GM18517 (cell line): ENCODE results near the gene ZMYND8.
"Not testable (repeated sequence)": the region's sequence is repeated elsewhere in the genome, so short reads cannot be mapped to it uniquely, and the experiment has no call there.

ENCODE experiments used
- ATAC-seq: cut with Tn5 transposase; IDR thresholded peaks from one replicate; pipeline ENCODE4 v1.9.1; 2021; ENCODE audit warnings: mild to moderate bottlenecking, moderate library complexity; ENCODE audit not compliant: unreplicated experiment

Gene ZMYND8

DNA sequence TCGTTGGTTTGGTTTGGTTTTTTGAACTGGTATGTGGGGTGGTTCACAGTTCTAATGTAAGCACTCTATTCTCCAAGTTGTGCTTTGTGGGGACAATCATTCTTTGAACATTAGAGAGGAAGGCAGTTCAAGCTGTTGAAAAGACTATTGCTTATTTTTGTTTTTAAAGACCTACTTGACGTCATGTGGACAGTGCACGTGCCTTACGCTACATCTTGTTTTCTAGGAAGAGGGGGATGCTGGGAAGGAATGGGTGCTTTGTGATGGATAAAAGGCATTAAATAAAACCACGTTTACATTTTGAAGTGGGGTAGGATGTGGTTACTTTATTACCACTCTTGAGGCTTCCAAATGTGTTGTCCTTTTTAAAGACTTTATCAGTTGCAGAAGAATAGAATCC is 168.0 kb downstream of the ZMYND8 start:
- no peak for ATAC-seq

DNA sequence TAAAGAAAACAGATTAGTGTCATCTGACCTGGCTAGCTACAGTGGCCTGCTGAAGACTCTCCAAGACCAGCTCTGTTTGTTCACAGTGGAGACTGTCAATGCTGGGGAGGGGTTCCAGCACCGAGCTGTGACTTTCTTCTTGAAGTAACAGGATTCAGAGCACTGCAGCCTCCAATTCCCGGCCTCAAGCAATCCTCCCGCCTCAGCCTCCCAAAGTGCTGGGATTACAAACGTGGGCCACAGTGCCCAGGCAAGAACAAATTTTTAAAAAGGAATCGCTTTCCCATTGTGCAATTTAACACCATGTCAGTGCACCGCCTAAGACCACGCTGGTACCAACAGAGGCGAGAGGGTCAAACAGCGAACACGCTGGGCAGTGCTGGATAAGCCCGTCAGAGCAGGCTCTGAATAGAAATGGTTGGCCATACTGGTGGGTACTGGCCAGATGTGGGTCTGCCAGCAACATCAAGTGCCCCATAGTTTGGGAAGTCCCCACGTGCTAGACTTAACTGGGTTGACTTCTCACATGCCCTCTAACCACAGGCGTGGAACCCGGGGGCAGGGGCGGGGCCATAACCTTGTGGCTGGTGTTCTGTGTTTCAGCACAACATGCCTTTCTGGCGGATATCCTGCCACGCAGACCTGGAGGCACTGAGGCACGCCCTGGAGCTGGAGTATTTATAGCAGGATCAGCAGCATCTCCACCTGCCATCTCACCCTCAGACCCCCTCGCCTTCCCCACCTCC is 168.9 kb downstream of the ZMYND8 start:
- no peak for ATAC-seq

DNA sequence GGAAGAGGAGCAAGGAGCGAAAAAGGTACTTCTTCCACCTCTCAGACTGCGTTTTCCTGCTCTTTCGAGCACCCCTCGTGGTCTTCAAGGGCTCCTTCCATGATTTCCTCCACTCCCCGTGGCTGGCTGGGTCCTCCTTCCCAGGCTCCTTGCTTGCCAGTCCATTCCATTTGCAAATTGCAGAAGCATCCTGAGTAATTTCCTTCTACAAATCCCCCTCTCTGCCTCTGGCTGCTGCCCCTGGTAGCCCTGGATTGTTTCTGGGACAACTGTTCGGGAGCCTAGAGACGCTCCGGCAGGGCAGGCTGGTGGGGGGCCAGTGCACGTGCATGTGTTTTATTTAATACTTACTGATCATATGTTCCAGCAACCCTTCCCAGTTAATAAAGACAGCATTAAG is 173.1 kb downstream of the ZMYND8 start:
- no peak for ATAC-seq

DNA sequence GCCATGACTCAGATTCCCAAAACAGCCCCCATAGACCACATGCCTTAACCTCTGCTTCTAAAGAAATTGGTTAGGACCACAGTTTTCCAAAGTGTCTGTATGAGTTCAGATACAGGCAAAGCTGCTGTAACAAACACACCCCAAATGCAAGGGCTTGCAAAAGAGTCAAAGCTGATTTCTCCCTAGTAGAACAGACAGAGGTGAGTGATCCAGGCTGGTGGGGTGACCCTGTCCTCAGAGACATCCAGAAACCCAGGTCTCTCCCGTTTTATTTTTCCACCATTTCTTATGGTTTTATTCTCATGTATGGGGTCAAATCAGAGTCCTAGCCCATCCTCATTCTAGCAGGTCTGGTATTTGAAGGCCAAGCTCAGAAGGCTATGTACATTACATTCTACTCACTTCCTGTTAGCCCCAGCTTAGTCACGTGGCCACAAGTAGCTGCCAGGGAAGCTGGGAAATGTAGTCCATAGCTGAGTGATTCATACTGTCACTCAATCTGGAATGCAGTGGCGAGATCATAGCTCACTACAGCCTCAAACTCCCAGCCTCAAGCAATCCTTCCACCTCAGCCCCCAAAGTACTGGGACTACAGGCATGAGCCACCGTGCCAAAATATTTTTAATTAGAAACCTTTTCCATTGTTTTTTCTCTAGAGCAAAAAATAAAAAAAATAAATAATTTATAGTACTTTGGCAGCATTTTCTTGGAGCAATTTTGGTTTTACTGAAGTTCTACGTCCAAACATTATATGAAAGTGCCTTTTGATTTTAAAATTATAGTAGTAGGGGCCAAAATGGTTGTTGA is 175.2 kb downstream of the ZMYND8 start:
- ATAC-seq: no peak

DNA sequence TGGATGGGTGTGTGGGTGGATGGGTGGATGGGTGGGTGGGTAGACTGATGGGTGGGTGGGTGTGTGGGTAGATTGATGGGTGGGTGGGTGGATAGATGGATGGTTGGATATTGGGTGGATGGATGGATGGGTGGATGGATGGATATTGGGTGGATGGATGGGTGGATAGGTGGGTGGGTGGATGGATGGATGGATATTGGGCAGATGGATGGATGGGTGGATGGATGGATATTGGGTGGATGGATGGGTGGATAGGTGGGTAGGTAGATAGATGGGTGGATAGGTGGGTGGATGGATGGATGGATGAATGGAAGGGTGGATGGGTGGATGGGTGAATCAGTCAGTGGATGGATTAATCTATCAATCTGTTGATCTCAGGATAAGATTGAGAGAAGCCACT is 177.2 kb downstream of the ZMYND8 start:
- no peak for ATAC-seq

DNA sequence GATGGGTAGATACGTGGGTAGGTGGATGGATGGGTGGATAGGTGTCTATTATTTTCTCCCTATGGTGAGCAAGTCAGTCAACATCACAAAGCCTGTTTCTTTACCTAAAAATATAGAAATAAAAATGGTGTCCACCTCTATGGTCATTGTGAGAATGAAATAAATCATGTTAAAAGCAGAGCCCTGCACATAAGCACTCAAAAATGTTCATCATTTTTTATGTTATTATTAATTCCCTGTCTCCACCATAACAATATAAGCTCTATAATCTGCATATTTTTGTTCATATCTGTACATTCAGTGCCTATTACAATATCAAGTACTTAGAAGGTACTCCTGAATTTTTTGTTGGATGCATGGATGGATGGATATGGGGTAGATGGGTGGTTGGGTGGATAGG is 177.6 kb downstream of the ZMYND8 start:
- ATAC-seq: no peak

DNA sequence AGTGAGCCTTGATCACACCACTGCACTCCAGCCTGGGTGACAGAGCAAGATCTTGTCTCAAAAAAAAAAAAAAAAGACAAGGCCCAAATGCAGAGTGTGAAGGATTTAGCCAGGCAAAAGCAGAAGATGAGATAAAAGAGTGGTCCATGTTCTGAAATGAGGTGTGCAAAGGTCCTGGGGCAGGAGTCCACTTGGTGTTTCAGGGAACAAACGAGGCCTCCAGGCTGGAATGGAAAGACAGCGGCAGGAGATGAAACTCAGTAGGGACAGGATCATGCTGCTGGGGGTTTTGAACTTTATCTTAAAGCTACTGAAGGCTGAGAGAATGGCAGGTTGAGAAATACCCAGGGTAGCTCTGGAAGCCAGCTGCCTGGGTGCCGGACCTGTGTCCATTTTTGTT is 178.2 kb downstream of the ZMYND8 start:
- ATAC-seq: no peak

DNA sequence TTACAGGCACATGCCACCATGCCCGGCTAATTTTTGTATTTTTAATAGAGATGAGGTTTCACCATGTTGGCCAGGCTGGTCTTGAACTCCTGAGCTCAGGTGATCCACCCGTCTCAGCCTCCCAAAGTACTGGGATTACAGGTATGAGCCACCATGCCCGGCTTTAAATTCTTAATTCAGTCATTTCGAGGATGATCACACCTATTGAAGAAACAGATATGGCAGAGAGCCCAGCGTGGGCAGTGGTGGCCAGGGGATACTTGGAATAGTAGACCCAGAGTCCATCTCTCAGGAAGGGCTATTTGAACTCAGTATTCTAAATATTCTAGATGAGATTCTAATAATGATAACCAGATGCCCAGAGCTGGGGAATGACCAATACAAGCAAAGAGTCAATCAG is 180.3 kb downstream of the ZMYND8 start:
- ATAC-seq: not testable (repeated sequence)

DNA sequence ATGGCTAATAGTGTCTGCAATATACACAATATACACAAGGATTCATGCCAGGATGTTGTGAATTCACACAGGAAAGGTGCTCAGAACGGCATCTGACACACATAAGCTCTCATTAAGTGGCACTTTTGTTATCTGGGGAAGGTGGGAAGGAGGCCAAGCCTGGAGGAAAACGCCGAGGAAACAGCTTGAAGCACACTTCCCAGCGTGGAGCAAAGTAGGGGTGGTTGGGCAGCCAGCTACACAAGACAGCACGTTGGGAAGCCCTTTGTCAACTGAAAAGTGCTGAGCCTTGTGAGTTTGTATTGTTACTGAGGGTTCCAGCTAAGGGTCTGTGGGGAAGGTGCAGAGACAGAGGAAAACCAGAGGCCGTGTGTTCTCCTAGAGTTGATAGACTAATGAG is 181.0 kb downstream of the ZMYND8 start:
- ATAC-seq: no peak

DNA sequence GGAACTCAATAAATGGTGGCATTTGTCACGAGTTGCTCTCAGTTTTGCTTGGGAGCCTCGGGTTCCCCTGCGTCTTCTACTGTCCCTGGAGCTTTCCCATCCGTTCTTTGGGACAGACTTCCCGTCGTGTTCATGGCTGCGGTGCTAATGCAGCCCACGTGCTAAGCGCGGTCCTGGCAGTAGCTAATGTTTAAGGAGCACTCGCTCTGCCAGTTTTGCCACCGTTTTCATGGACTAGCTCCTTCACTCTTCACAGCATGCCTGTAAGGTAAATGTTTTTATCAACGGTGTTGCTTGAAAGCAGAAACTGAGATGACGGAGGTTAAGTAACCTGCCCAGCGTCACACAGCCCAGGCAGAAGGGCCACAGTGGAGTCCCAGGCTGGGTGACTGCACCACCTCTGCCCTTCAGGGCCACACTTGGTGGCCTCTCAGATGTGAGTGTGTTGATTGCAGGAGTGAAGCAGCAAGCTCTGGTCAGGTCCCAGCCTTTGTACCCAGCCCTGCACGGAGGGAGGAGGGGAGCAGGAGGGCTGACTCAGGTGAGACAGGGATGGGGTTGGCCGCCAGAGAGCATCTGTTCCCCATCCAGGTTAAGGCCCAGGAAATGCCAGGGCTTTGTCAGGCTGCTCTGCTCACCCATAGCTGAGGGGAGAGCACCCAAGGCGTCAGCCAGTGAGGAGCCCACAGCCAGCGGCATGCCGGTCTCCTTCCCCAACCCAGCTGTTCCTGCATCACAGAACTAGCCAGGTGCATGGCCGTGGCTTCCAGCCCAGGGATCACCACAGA is 181.8 kb downstream of the ZMYND8 start:
- no peak for ATAC-seq

DNA sequence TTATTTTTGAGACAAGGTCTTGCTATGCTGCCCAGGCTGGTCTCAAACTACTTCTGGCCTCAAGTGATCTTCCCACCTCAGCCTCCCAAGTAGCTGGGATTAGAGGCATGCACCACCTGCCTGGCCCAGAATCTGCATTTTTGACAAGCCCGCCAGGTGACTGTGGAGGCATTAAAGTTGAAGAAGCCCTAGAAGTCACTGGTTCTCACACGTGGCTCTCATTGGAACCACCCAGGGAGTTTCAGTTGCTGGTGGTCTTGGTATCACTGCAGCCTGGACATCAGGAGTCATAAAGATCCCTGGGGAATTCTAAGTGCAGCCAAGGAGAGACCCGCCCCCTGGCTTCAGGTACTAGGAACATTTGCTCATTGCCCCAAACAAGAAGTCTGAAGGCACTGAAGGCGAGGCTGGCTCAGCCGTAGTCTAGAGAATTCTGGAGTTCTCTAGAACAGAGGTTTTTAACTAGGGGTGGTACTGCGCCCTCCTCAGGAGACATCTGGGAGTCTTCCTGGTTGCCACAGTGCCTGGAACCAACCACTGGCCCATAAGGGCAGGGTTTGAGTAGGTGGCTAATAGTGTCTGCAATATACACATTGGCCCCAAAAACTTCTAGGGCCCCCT is 182.8 kb downstream of the ZMYND8 start:
- ATAC-seq: no peak

DNA sequence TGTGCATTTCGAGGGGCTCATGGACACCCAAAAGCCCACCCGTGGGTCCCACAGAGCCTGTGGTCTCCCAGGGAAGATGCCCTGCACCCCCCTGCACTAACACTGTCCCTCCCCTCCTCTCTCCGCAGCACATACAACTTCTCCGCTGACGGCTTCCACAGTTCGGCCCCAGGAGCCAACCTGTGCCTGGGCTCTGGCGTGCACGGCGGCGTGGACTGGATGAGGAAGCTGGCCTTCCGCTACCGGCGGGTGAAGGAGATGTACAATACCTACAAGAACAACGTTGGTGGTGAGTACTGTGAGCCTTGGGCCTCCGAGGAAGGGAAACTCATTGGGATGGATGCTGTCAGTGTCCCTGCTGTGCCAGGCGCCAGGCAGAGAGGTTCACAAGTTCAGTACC is 183.9 kb downstream of the ZMYND8 start:
- ATAC-seq: no peak

DNA sequence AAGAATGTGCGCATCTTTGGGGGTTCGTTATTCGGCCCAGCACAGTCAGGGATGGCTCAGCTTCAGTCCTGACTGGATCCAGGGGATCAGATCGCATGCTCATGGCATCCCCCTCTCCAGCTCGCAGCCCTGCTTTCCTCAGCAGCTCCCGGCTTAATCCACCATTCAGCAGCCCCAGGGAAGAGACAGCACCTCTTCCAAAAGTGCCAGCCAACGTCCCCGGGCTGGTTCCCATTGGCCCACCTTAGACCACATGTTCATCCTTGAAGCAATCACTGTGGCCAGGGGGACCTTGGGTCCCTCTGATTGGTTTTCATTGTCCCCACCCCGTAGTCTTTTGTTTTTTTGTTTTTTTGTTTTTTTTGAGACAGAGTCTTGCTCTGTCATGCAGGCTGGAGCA is 188.7 kb downstream of the ZMYND8 start:
- ATAC-seq: no peak

DNA sequence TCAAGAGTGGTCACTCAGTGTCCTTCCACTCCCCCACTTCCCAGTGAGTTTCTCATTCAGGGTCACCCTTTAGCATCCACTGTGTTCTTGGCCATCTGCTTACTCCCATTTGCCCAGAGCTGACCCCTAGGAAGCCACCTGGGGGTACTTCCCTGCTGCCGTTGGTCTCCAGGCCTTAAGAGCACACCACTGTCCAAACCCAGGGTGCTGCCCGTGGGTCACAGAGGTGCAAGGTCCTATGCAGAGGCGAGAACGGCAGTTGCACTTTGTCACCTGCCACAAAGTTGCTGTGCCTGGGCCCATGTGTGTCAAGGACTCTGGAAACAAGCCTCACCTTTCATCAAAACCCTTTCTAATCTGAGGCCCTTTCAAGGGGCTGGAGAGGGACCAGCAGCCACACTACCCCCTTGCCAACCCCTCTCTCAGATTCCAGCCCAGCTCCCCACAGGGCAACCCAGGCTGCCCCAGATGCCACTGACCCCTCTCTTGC is 191.1 kb downstream of the ZMYND8 start:
- ATAC-seq: no peak

DNA sequence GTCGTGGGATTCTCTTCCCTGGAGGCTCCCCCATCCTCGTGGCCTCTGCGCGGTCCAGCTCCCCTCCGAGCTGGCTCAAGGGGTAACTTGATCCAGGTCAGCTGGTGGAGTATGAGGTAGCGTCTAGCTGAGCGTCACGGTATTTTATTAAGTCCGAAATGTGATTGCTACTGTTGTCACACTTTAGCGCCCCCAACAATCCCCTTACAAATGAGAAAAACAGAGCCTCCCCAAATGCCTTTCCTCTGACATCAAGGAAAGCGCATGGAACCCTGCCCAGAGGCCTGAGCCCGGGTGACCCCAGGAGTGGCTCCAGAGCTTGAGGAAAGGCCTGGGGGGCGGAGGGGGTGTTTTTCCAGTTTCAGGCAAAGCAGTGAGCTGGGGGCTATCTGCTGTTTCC is 192.4 kb downstream of the ZMYND8 start:
- ATAC-seq: no peak

DNA sequence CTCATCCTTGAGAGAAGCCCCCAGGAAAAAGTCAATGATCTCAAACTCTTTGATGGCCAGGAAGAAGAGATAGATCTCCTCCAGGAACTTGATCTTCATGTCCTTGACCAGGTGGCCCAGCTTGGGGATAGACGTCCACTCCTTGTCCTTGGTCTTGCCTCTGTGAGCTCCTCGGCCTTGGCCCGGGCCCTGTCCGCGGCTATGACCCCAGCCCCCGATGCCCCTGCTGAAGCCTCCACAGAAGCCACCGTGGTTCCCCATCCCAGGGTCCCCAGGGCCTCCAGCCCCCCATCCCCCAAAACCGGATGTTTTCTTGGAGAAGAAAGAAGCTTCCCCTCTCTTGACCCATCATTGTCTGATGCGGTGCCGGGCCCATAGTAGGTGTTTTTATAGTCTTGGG is 195.1 kb downstream of the ZMYND8 start:
- no peak for ATAC-seq

DNA sequence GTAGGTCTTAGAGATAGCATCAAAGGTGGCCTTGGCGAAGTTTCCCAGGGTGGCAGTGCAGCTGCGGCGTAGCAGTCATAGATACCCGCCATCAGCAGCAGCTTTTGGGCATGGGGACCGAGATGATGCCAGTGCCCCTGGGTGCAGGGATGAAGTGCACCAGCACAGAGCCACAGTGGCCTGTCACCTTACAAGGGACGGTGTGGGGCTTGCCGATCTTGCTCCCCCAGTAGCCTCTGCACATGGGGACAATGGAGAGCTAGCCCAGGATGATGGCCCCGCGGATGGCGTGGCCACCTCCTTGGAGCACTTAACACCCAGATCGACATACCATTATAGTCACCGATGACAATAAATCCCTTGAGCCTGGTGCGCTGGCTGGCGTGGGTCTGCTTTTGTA is 195.5 kb downstream of the ZMYND8 start:
- no peak for ATAC-seq

DNA sequence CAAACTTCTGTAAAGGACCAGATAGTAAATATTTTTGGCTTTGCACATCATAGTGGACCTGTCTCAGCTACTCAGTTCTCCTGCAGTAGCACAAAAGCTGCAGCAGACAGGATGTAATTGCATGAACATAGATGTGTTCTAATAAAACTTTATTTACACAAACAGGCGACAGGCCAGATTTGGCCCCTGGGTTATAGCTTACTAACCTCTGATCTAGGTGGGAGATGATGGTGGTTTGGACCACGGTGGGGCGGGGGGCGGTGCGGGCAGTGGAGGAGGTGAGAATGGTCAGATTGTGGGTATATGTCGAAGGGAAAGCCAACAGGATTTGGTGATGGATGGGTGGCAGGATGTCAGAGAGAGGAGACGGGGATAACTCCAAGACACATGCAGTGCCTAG is 196.3 kb downstream of the ZMYND8 start:
- ATAC-seq: no peak
